Activated CD8-positive, alpha-beta memory T cell treated with anti-CD3 and anti-CD28 coated beads, Interleukin-2, amount 50 U/mL, for 1 hour (primary cell): ENCODE measurements around the gene KYNU.
"Not testable (repeated sequence)": the region's sequence is repeated elsewhere in the genome, so short reads cannot be mapped to it uniquely, and the experiment has no call there.

Experiments used
- DNase-seq: peaks from one replicate; pipeline ENCODE4 v3.0.0-alpha.2; 2020; ENCODE audit errors: extremely low read depth

Gene KYNU

GRCh38 chr2:143088388-143088787 lies 210.9 kb downstream of the KYNU start:
- no peak for DNase-seq

GRCh38 chr2:143089520-143089919 lies 212.1 kb downstream of the KYNU start:
- DNase-seq, result not testable (repeated sequence)
